PC-9 (cell line): ENCODE measurements around the gene KCNJ10. TPM values are rescaled to one million over a fixed set of nuclear protein-coding genes. Genes with fewer than 3 reads are reported as not detected.

Source experiments
- BruUV-seq: library from RNA; stranded (reverse); fragments of 400-500 nt; replicated peaks from 2 replicates; lab custom pipeline; 2021; lab: Mats Ljungman, UMichigan
- CTCF ChIA-PET: fragments of 300-600 bp; sonication (Branson Sonifier 250); formaldehyde crosslinking; loops from one replicate; lab custom pipeline; 2022; ENCODE audit warnings: antibody characterized with exemption; lab: Charles Lee
- POLR2A ChIA-PET: fragments of 300-600 bp; sonication (Branson Sonifier 250); formaldehyde crosslinking; loops from one replicate; lab custom pipeline; 2022; ENCODE audit warnings: antibody characterized with exemption; ENCODE audit not compliant: unreplicated experiment; lab: Charles Lee
- DNase-seq, 2 experiments: peaks; one replicate each; pipeline versions ENCODE4 v3.0.0 to v3.0.0-alpha.2; 2015 to 2022; ENCODE audit warnings: mixed read lengths in 1 of 2
- H2AFZ ChIP-seq: fragments of 200-600 bp; sonication (generic); 2 replicates; pipeline ENCODE4 v1.8.1; 2017; ENCODE audit warnings: antibody characterized with exemption
- H3F3A ChIP-seq: fragments of 200-600 bp; sonication (generic); 2 replicates; pipeline ENCODE4 v1.8.1; 2017; ENCODE audit warnings: antibody characterized with exemption, mild to moderate bottlenecking, low read depth; ENCODE audit not compliant: insufficient read depth
- H3K27ac ChIP-seq: fragments of 200-600 bp; sonication (generic); 2 replicates; pipeline ENCODE4 v1.6.1; 2016; ENCODE audit warnings: mixed run types
- H3K27me3 ChIP-seq: fragments of 200-600 bp; sonication (generic); 2 replicates; pipeline ENCODE4 v1.6.1; 2016; ENCODE audit warnings: low read depth, mixed run types; ENCODE audit not compliant: insufficient read depth
- H3K36me3 ChIP-seq: fragments of 200-600 bp; sonication (generic); 2 replicates; pipeline ENCODE4 v1.6.1; 2016; ENCODE audit warnings: low read depth, mixed run types
- H3K4me1 ChIP-seq: fragments of 200-600 bp; sonication (generic); replicated peaks from 2 replicates; pipeline ENCODE4 v1.6.1; 2016; ENCODE audit warnings: mixed run types; ENCODE audit not compliant: insufficient read depth
- H3K4me2 ChIP-seq: fragments of 200-600 bp; sonication (generic); 2 replicates; pipeline ENCODE4 v1.6.1; 2017; ENCODE audit warnings: mixed run types
- H3K4me3 ChIP-seq: fragments of 200-600 bp; sonication (generic); 2 replicates; pipeline ENCODE4 v1.6.1; 2016; ENCODE audit warnings: mixed run types
- H3K79me2 ChIP-seq: fragments of 200-600 bp; sonication (generic); 2 replicates; pipeline ENCODE4 v1.6.1; 2017; ENCODE audit warnings: low read depth, mixed run types
- H3K9me2 ChIP-seq: fragments of 200-600 bp; sonication (generic); 2 replicates; pipeline ENCODE4 v1.8.1; 2017; ENCODE audit warnings: mild to moderate bottlenecking; ENCODE audit not compliant: insufficient read depth
- H3K9me3 ChIP-seq: fragments of 200-600 bp; sonication (generic); 2 replicates; pipeline ENCODE4 v1.8.1; 2016; ENCODE audit warnings: low read depth; ENCODE audit not compliant: insufficient read depth
- H4K20me1 ChIP-seq: fragments of 200-600 bp; sonication (generic); 2 replicates; pipeline ENCODE4 v1.8.1; 2017; ENCODE audit not compliant: insufficient read depth
- CTCF ChIP-seq: fragments of 200-600 bp; sonication (generic); conservative IDR thresholded peaks from 2 replicates; pipeline ENCODE4 v1.6.1; 2017; ENCODE audit warnings: mixed run types, antibody characterized with exemption, mild to moderate bottlenecking, moderate library complexity
- EZH2 ChIP-seq: fragments of 200-600 bp; sonication (generic); IDR thresholded peaks from 2 replicates; pipeline ENCODE4 v1.8.0; 2017; ENCODE audit warnings: antibody characterized with exemption, low read depth
- intact Hi-C: fragments of 100-400 bp; cut with micrococcal nuclease; formaldehyde crosslinking; loops from one replicate; pipeline ENCODE4 v1.10.0; 2022; ENCODE audit not compliant: unreplicated experiment
- total RNA-seq: library from RNA; stranded (reverse); gene quantifications from 2 replicates; pipeline ENCODE4 v1.2.3, GENCODE V29; 2021

The KCNJ10 gene
- total RNA-seq, 1 experiment from 2014 or later: not detected

DNA sequence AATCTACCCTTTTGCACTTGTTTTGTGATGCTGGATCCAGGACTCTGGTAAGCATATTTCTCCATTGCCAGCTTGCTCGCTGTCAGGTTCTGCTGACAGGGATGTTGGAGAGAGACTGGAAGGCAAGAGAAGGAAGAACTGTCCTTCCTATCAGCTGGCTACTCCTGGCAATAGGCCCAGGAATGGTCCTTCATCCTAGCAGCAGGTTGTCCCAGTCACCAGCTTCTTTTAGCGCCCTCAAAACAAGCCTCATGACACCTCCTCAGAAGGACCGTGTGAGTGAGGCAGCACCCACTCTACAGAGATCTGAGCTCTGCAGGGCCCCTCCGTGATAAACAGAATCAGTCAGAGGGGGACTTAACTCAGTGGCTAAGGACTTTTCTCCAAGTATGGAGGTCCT lies 82.8 kb downstream of the KCNJ10 start:
- H3K4me3 ChIP-seq: no peak overlapping the region
- no peaks in the 10 kb centered on the region for H3K9me3 ChIP-seq
- H3F3A ChIP-seq: no peaks in the 10 kb centered on the region
- no peaks in the 10 kb centered on the region for H3K9me2 ChIP-seq
- no peaks in the 10 kb centered on the region for H3K4me1 ChIP-seq
- no peaks in the 10 kb centered on the region for H3K79me2 ChIP-seq
- TF ChIP-seq EZH2 (no peak), CTCF (no peak)
- no peaks in the 10 kb centered on the region for H4K20me1 ChIP-seq
- no TSS peak for BruUV-seq
- intact Hi-C loops: no loop called here
- POLR2A ChIA-PET: no interaction called here
- no peaks in the 10 kb centered on the region for H3K27me3 ChIP-seq
- no peak overlapping the region for H3K27ac ChIP-seq
- no peak for DNase-seq
- H2AFZ ChIP-seq: no peak overlapping the region
- no peak overlapping the region for H3K4me2 ChIP-seq
- CTCF ChIA-PET: no interaction called here
- no peaks in the 10 kb centered on the region for H3K36me3 ChIP-seq

DNA sequence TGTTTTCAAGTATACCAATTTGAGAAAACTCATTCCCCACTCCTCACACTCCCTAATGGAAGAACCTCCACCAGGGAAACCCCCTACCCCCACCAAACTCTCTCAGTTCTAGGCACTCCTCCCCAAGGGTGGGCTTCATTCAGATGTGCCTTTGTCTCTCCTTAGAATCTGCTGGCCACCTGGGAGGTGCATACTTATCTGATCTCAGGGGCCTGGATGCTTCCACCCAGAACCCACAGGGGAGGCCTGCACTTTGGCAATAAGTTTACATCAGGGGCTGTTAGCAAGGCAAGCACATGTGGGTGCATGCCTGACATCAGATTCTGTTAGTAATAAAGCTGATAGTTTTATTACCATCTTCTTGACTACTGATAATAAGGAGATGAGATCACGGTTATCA lies 83.4 kb downstream of the KCNJ10 start:
- no peaks in the 10 kb centered on the region for H3K27me3 ChIP-seq
- no peaks in the 10 kb centered on the region for H4K20me1 ChIP-seq
- no peaks in the 10 kb centered on the region for H3F3A ChIP-seq
- H3K4me3 ChIP-seq: no peak overlapping the region
- ChIA-PET CTCF (no interaction called here), POLR2A (no interaction called here)
- H3K4me2 ChIP-seq: no peak overlapping the region
- BruUV-seq: no TSS peak
- no peaks in the 10 kb centered on the region for H3K9me3 ChIP-seq
- H3K36me3 ChIP-seq: no peaks in the 10 kb centered on the region
- no peaks in the 10 kb centered on the region for H3K79me2 ChIP-seq
- no peaks in the 10 kb centered on the region for H3K9me2 ChIP-seq
- H3K4me1 ChIP-seq: no peaks in the 10 kb centered on the region
- DNase-seq: no peak
- TF ChIP-seq CTCF (no peak), EZH2 (no peak)
- intact Hi-C loops: no loop called here
- no peak overlapping the region for H2AFZ ChIP-seq
- no peak overlapping the region for H3K27ac ChIP-seq

DNA sequence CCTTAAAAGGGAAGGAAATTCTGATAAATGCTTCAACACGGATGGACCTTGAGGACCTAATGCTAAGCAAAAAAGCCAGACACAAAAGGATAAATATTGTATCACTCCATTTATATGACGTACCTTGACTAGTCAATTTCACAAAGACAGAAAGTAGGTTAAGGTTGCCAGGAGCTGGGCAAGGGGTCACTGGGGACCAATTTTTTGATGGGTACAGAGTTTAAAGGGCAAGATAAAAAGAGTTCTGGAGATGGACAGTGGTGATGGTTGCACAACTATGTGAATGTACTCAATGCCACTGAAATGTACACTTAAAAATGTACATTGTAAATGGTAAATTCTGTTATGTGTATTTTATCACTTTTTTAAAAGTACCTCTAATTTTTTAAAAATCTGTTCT lies 83.9 kb downstream of the KCNJ10 start:
- no peaks in the 10 kb centered on the region for H3K4me1 ChIP-seq
- H3K4me3 ChIP-seq: no peak overlapping the region
- no peaks in the 10 kb centered on the region for H3K36me3 ChIP-seq
- H3K9me3 ChIP-seq: no peaks in the 10 kb centered on the region
- BruUV-seq: no TSS peak
- H3K79me2 ChIP-seq: no peaks in the 10 kb centered on the region
- no peak for DNase-seq
- no peak for TF ChIP-seq EZH2
- TF ChIP-seq CTCF: no peak
- intact Hi-C loops: no loop called here
- H4K20me1 ChIP-seq: no peaks in the 10 kb centered on the region
- H3K27me3 ChIP-seq: no peaks in the 10 kb centered on the region
- H3K9me2 ChIP-seq: no peaks in the 10 kb centered on the region
- ChIA-PET POLR2A (no interaction called here), CTCF (no interaction called here)
- no peak overlapping the region for H3K4me2 ChIP-seq
- H3F3A ChIP-seq: no peaks in the 10 kb centered on the region
- no peak overlapping the region for H2AFZ ChIP-seq
- H3K27ac ChIP-seq: no peak overlapping the region
